Activated CD4-positive, alpha-beta T cell treated with anti-CD3 and anti-CD28 coated beads, Interleukin-10, Interleukin-2, amounts not matched to agents 100 ng/mL and 50 ng/mL, durations not matched to agents 16 hours and 8 hours (primary cell): ENCODE results near the gene PCP2.

Source experiments
- DNase-seq: peaks from one replicate; pipeline ENCODE4 v3.0.0-alpha.2; 2020

PCP2 gene

GRCh38 chr19:7633698-7634097 is at the start of gene PCP2:
PCP2 (minus strand) TSS chr19:7633719; CDS start chr19:7633457, 262 bp downstream.
- DNase-seq = no peak

- no peak for DNase-seq
Measured at GRCh38 chr19:7682175-7682855, 48.8 kb upstream of the PCP2 start.

GRCh38 chr19:7681340-7682174 is 48.0 kb upstream of the PCP2 start:
- DNase-seq = peak; percentile 93

GRCh38 chr19:7680606-7681339 is 47.3 kb upstream of the PCP2 start, which contains the start of gene TRAPPC5:
TRAPPC5 (plus strand) TSS chr19:7680833; CDS start chr19:7682254, 1,421 bp downstream.
- peak; percentile 92 for DNase-seq

GRCh38 chr19:7679771-7680605 is 46.5 kb upstream of the PCP2 start:
- no peak for DNase-seq

GRCh38 chr19:7678971-7679751 is 45.6 kb upstream of the PCP2 start:
- DNase-seq = peak; percentile 76

GRCh38 chr19:7677669-7678311 is 44.3 kb upstream of the PCP2 start:
- DNase-seq = no peak

GRCh38 chr19:7676854-7677253 is 43.3 kb upstream of the PCP2 start, which contains the start of gene MCEMP1:
MCEMP1 (plus strand) TSS chr19:7677090; CDS start chr19:7677121, 31 bp downstream.
- no peak for DNase-seq

- DNase-seq = no peak
Measured at GRCh38 chr19:7676376-7676775, 42.9 kb upstream of the PCP2 start.

GRCh38 chr19:7674010-7675005 is 40.8 kb upstream of the PCP2 start:
- DNase-seq = peak; percentile 47

GRCh38 chr19:7672522-7672921 is 39.0 kb upstream of the PCP2 start:
- no peak for DNase-seq

- no peak for DNase-seq
Measured at GRCh38 chr19:7670790-7671189, 37.3 kb upstream of the PCP2 start.

GRCh38 chr19:7670150-7670783 is 36.7 kb upstream of the PCP2 start:
- DNase-seq = peak; percentile 12

- DNase-seq = no peak
Measured at GRCh38 chr19:7669641-7670040, 36.1 kb upstream of the PCP2 start.

GRCh38 chr19:7668842-7669241 is 35.3 kb upstream of the PCP2 start, which contains the start of gene RETN:
RETN (plus strand) TSS chr19:7669049; CDS start chr19:7669327, 278 bp downstream.
- no peak for DNase-seq

- DNase-seq = no peak
Measured at GRCh38 chr19:7665076-7665475, 31.6 kb upstream of the PCP2 start.

- no peak for DNase-seq
Measured at GRCh38 chr19:7663706-7664105, 30.2 kb upstream of the PCP2 start.

- DNase-seq = no peak
Measured at GRCh38 chr19:7662657-7663056, 29.1 kb upstream of the PCP2 start.
